HFFc6 (cell line): Measurements from ENCODE around the gene CENATAC. TPM values are rescaled to one million over a fixed set of nuclear protein-coding genes. Genes with fewer than 3 reads are reported as not detected.
"Not testable (repeated sequence)": the region's sequence is repeated elsewhere in the genome, so short reads cannot be mapped to it uniquely, and the experiment has no call there.

Source experiments
- DNase-seq: peaks from one replicate; pipeline ENCODE4 v3.0.0-alpha.2; 2018
- H3K27ac Mint-ChIP-seq: 2 replicates; pipeline ENCODE4 v1.8.0; 2020; ENCODE audit warnings: mild to moderate bottlenecking, mixed read lengths
- H3K27me3 Mint-ChIP-seq: 2 replicates; pipeline ENCODE4 v1.8.0; 2021; ENCODE audit warnings: mild to moderate bottlenecking, moderate library complexity, mixed read lengths; ENCODE audit not compliant: insufficient read depth
- H3K36me3 Mint-ChIP-seq: 2 replicates; pipeline ENCODE4 v1.8.0; 2021; ENCODE audit warnings: low read depth, mixed read lengths
- H3K4me1 Mint-ChIP-seq: 2 replicates; pipeline ENCODE4 v1.8.0; 2020; ENCODE audit warnings: low read depth, mixed read lengths
- H3K4me3 Mint-ChIP-seq: 2 replicates; pipeline ENCODE4 v1.8.0; 2020; ENCODE audit warnings: mild to moderate bottlenecking, moderate library complexity, mixed read lengths
- H3K9me3 Mint-ChIP-seq: 2 replicates; pipeline ENCODE4 v1.8.0; 2020; ENCODE audit warnings: mild to moderate bottlenecking, mixed read lengths
- CTCF ChIP-seq: fragments of 200-600 bp; sonication (generic); IDR thresholded peaks from 2 replicates; pipeline ENCODE4 v1.5.0; 2021; ENCODE audit warnings: antibody characterized with exemption, mild to moderate bottlenecking
- total RNA-seq, 6 experiments: library from RNA; stranded (reverse); fragmentation: NEBNext Ultra II Directional; extraction: Animal tissue kit (Norgen Biotek cat#: 25700); gene quantifications; 2 replicates in 1 of 6; 3 replicates in 5 of 6; pipeline ENCODE4 v1.2.3, GENCODE V29; 2021

CENATAC gene
- total RNA-seq, 6 experiments from 2014 or later = 15.5 to 19.1 (median 17.0) TPM

- peaks cover 4% of the 10 kb centered on the region; the same call in 1 of the 2 replicates for H3K27me3 Mint-ChIP-seq
- peaks cover 15% of the 10 kb centered on the region for H3K4me1 Mint-ChIP-seq
- no peak for TF ChIP-seq CTCF
- H3K9me3 Mint-ChIP-seq = no peaks in the 10 kb centered on the region
- H3K4me3 Mint-ChIP-seq = no peak overlapping the region
- H3K36me3 Mint-ChIP-seq = peaks cover 9% of the 10 kb centered on the region; the same call in 1 of the 2 replicates
- no peak for DNase-seq
- no peak overlapping the region for H3K27ac Mint-ChIP-seq
These were observed 31.1 kb downstream of the CENATAC start for GRCh38 chr11:119029069-119029339.

GRCh38 chr11:119029340-119030028 is 31.5 kb downstream of the CENATAC start:
- peak overlapping the region; percentile 77 for H3K4me3 Mint-ChIP-seq
- H3K9me3 Mint-ChIP-seq = no peaks in the 10 kb centered on the region
- peaks cover 1% of the 10 kb centered on the region; the same call in 1 of the 2 replicates for H3K27me3 Mint-ChIP-seq
- no peak for DNase-seq
- H3K4me1 Mint-ChIP-seq = peaks cover 11% of the 10 kb centered on the region
- TF ChIP-seq CTCF = no peak
- H3K27ac Mint-ChIP-seq = peak overlapping the region; percentile 52; the same call in 1 of the 2 replicates
- 0 out of 2 replicates have a peak, but pooled peaks cover 4% of the 10 kb centered on the region for H3K36me3 Mint-ChIP-seq

DNA sequence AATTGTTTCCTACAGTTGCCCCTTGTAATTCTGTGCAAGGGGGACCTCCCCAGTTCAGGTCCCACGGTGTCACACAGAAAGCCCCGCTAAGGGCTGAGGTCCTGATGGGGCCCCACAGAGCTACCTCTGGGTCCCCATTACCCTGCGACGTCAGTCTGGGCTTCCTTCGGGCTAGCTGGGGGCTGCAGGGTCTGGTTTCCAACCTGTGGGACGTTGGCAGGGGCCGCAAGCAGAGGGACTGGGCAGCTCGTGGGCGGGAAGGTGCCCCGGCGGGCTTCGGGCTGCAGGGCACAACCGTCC is 32.0 kb downstream of the CENATAC start:
- no peak for TF ChIP-seq CTCF
- peaks cover 10% of the 10 kb centered on the region for H3K4me1 Mint-ChIP-seq
- H3K9me3 Mint-ChIP-seq = no peaks in the 10 kb centered on the region
- H3K36me3 Mint-ChIP-seq = no peaks in the 10 kb centered on the region
- peak overlapping the region; percentile 77 for H3K4me3 Mint-ChIP-seq
- no peak overlapping the region for H3K27ac Mint-ChIP-seq
- no peak for DNase-seq
- H3K27me3 Mint-ChIP-seq = no peaks in the 10 kb centered on the region

GRCh38 chr11:119030329-119031047 is 32.5 kb downstream of the CENATAC start, which contains the start of gene SLC37A4:
SLC37A4 (minus strand) TSS chr11:119030877.
- TF ChIP-seq CTCF = peak; percentile 90
- Mint-ChIP-seq H3K36me3 (no peaks in the 10 kb centered on the region), H3K4me1 (peaks cover 10% of the 10 kb centered on the region), H3K4me3 (peak within 1 kb of the TSS; percentile 77), H3K27ac (peak within 1 kb of the TSS; percentile 52; the same call in 1 of the 2 replicates), H3K9me3 (no peaks in the 10 kb centered on the region), H3K27me3 (no peaks in the 10 kb centered on the region)
- DNase-seq = peak; percentile 95

DNA sequence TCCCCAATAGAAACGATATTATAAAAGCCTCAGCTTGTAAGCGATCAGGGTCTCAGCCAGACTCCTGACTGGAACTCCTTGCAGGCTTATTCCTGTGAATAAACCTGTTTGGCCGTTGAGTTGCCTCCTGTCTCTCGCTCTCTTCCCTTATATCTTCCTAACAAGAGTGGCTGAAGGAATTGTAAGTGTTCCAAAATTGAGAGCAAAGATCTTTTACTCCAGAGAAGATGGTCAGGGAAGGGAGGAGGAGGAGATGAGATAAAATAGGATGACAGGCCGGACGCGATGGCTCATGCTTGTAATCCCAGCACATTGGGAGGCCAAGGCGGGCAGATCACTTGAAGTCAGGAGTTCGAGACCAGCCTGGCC is 34.0 kb downstream of the CENATAC start:
- peaks cover 10% of the 10 kb centered on the region for H3K4me1 Mint-ChIP-seq
- H3K27ac Mint-ChIP-seq = no peak overlapping the region
- H3K36me3 Mint-ChIP-seq = no peaks in the 10 kb centered on the region
- no peaks in the 10 kb centered on the region for H3K9me3 Mint-ChIP-seq
- no peak overlapping the region for H3K4me3 Mint-ChIP-seq
- no peaks in the 10 kb centered on the region for H3K27me3 Mint-ChIP-seq
- no peak for TF ChIP-seq CTCF
- no peak for DNase-seq

- peaks cover 10% of the 10 kb centered on the region for H3K4me1 Mint-ChIP-seq
- not testable (repeated sequence) for H3K4me3 Mint-ChIP-seq, H3K9me3 Mint-ChIP-seq, DNase-seq, H3K27me3 Mint-ChIP-seq, H3K27ac Mint-ChIP-seq, H3K36me3 Mint-ChIP-seq
These were observed 35.5 kb downstream of the CENATAC start for GRCh38 chr11:119033421-119033820.
